Measurements from ENCODE around the gene NR1H2.

Gene NR1H2

DNA sequence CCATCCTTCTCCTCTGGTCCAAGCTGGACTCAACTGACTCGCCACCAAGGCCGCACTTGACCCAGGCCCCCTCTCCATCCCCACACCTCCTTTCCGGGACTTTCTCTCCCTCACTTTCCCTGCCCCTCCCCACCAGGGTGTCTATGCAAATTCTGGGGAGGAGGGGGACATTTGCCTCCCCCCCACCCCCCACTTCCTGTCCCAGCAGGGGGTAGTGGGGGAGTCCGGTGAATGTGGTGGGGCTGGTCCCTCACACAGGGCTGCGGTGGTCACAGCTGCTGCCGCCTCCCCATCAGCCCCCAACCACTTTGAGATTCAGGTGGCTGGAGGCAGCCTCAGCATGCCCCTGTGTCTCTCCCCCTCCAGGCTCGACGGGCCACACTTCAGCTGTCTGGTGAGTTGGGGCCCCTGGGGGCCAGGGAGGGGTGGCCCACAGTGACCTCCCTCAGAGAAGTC is 43.4 kb downstream of the NR1H2 start:
- Histone ChIP-seq H3K4me1 (ENCODE audit: low read length) (peaks cover 73% of the 10 kb centered on the region), H4K20me1 (ENCODE audit: insufficient read depth, low read length) (peaks cover 39% of the 10 kb centered on the region), H3K4me3 (ENCODE audit: low read length) (peak overlapping the region; percentile 91), H3K4me2 (ENCODE audit: low read length) (peak overlapping the region; percentile 94), H3K9ac (ENCODE audit: low read length) (peak overlapping the region; percentile 98), H3K9me3 (ENCODE audit: insufficient read depth, low read length) (0 out of 2 replicates have a peak, but pooled peaks cover 3% of the 10 kb centered on the region), H3K36me3 (replicated peaks; ENCODE audit: low read depth, low read length) (peaks cover 50% of the 10 kb centered on the region), H3K79me2 (ENCODE audit: low read length) (peaks cover 49% of the 10 kb centered on the region), H3K27me3 (ENCODE audit: low read depth, low read length) (no peaks in the 10 kb centered on the region), H2AFZ (ENCODE audit: low read depth, low read length) (no peak overlapping the region), H3K27ac (ENCODE audit: low read length) (peak overlapping the region; percentile 91)
- TF ChIP-seq, protein P1, sequence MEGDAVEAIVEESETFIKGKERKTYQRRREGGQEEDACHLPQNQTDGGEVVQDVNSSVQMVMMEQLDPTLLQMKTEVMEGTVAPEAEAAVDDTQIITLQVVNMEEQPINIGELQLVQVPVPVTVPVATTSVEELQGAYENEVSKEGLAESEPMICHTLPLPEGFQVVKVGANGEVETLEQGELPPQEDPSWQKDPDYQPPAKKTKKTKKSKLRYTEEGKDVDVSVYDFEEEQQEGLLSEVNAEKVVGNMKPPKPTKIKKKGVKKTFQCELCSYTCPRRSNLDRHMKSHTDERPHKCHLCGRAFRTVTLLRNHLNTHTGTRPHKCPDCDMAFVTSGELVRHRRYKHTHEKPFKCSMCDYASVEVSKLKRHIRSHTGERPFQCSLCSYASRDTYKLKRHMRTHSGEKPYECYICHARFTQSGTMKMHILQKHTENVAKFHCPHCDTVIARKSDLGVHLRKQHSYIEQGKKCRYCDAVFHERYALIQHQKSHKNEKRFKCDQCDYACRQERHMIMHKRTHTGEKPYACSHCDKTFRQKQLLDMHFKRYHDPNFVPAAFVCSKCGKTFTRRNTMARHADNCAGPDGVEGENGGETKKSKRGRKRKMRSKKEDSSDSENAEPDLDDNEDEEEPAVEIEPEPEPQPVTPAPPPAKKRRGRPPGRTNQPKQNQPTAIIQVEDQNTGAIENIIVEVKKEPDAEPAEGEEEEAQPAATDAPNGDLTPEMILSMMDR (IDR thresholded peaks at IDR 0.05; ENCODE audit: low read depth, low read length) = no peak
- TF ChIP-seq EZH2phosphoT487 (IDR thresholded peaks at IDR 0.05; ENCODE audit: low read depth) = no peak

DNA sequence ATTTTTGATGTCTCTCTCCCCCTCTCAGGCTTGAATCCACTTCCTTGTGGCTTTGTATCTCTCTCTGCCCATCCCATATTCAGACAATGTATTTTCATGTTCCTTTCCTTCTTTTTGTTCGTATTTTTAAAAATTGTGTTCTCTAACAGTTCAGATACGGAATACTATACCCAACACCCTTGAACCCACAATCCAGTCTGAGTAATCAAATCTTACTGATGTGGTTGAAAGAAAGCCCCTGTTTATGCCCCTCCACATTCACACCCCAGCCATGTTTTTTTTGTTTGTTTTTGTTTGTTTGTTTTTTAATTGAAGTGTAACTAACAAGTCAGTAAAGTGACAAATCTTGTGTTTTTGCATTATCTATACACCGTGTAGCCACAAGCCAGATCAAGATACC is 43.9 kb downstream of the NR1H2 start:
- peaks cover 39% of the 10 kb centered on the region for H4K20me1 ChIP-seq (ENCODE audit: insufficient read depth, low read length)
- H3K9ac ChIP-seq (ENCODE audit: low read length) = peak overlapping the region; percentile 98
- H3K36me3 ChIP-seq (replicated peaks; ENCODE audit: low read depth, low read length) = peaks cover 52% of the 10 kb centered on the region
- H3K4me3 ChIP-seq (ENCODE audit: low read length) = peak overlapping the region; percentile 91
- peaks cover 68% of the 10 kb centered on the region for H3K4me1 ChIP-seq (ENCODE audit: low read length)
- H3K27ac ChIP-seq (ENCODE audit: low read length) = peak overlapping the region; percentile 91
- 0 out of 2 replicates have a peak, but pooled peaks cover 3% of the 10 kb centered on the region for H3K9me3 ChIP-seq (ENCODE audit: insufficient read depth, low read length)
- H3K79me2 ChIP-seq (ENCODE audit: low read length) = peaks cover 49% of the 10 kb centered on the region
- H3K27me3 ChIP-seq (ENCODE audit: low read depth, low read length) = no peaks in the 10 kb centered on the region
- peak overlapping the region; percentile 94 for H3K4me2 ChIP-seq (ENCODE audit: low read length)
- TF ChIP-seq, protein P1 (IDR thresholded peaks at IDR 0.05; ENCODE audit: low read depth, low read length) = no peak
- no peak for TF ChIP-seq EZH2phosphoT487 (IDR thresholded peaks at IDR 0.05; ENCODE audit: low read depth)
- H2AFZ ChIP-seq (ENCODE audit: low read depth, low read length) = no peak overlapping the region

DNA sequence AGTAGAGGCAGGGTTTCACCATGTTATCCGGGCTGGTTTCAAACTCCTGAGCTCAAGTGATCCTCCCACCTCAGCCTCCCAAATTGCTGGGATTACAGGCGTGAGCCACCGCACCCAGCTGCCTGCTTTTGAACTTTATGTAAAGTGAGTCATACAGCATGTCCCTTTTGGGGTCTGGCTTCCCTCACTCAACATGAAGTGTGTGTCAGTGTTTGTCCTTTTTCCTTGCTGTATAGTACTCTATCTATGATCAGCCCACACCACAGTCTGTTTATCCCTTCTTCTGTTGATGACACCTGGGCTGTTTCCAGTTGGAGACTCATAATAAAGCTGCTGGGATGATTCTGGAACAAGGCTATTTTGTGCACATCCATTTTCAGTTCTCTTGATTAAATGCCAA is 44.6 kb downstream of the NR1H2 start:
- Histone ChIP-seq H3K27ac (ENCODE audit: low read length) (peak overlapping the region; percentile 91), H3K27me3 (ENCODE audit: low read depth, low read length) (no peaks in the 10 kb centered on the region), H3K36me3 (replicated peaks; ENCODE audit: low read depth, low read length) (peaks cover 58% of the 10 kb centered on the region), H3K79me2 (ENCODE audit: low read length) (peaks cover 49% of the 10 kb centered on the region), H3K9me3 (ENCODE audit: insufficient read depth, low read length) (0 out of 2 replicates have a peak, but pooled peaks cover 3% of the 10 kb centered on the region), H3K4me2 (ENCODE audit: low read length) (peak overlapping the region; percentile 94), H3K9ac (ENCODE audit: low read length) (peak overlapping the region; percentile 98), H2AFZ (ENCODE audit: low read depth, low read length) (no peak overlapping the region), H3K4me1 (ENCODE audit: low read length) (peaks cover 64% of the 10 kb centered on the region), H3K4me3 (ENCODE audit: low read length) (peak overlapping the region; percentile 91), H4K20me1 (ENCODE audit: insufficient read depth, low read length) (peaks cover 42% of the 10 kb centered on the region)
- TF ChIP-seq EZH2phosphoT487 (IDR thresholded peaks at IDR 0.05; ENCODE audit: low read depth) = no peak
- TF ChIP-seq, protein P1 (IDR thresholded peaks at IDR 0.05; ENCODE audit: low read depth, low read length) = no peak

DNA sequence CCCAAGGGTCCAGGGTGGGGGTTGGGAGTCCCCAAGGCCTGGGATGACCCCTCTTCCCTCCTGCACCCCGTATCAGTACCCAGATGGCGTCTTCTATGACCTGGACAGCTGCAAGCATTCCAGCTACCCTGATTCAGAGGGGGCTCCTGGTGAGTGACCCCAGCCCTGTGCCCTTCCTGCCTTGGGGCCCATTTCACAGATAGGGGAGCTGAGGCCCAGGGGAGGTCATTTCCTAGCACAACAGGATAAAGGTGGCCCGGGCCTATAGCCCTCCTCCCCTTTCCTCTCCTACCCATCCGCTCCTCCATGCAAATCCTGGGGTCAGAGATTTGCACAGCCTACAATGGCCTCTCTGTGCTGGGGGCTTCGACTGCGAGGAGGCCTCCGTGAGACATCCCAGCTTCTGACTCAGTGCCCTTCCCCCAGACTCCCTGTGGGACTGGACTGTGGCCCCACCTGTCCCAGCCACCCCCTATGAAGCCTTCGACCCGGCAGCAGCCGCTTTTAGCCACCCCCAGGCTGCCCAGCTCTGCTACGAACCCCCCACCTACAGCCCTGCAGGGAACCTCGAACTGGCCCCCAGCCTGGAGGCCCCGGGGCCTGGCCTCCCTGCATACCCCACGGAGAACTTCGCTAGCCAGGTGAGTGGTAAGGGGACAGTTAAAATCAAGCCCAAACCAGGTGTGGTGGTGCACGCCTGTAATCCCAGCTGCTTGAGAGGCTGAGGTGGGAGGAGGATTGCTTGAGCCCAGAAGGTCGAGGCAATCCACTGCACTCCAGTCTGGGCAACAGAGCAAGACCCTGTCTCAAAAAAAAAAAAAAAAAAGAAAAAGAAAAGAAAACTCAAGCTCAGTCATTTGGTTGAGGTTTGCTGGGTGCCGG is 46.4 kb downstream of the NR1H2 start:
- no peak for TF ChIP-seq EZH2phosphoT487 (IDR thresholded peaks at IDR 0.05; ENCODE audit: low read depth)
- TF ChIP-seq, protein P1 (IDR thresholded peaks at IDR 0.05; ENCODE audit: low read depth, low read length) = no peak
- H3K9me3 ChIP-seq (ENCODE audit: insufficient read depth, low read length) = 0 out of 2 replicates have a peak, but pooled peaks cover 3% of the 10 kb centered on the region

More for the DNA sequence above, 46.4 kb downstream of the NR1H2 start:
- Histone ChIP-seq H3K4me2 (ENCODE audit: low read length) (peak overlapping the region; percentile 94), H3K4me3 (ENCODE audit: low read length) (peak overlapping the region; percentile 91), H3K27me3 (ENCODE audit: low read depth, low read length) (no peaks in the 10 kb centered on the region), H3K4me1 (ENCODE audit: low read length) (peaks cover 51% of the 10 kb centered on the region), H2AFZ (ENCODE audit: low read depth, low read length) (no peak overlapping the region), H3K27ac (ENCODE audit: low read length) (peak overlapping the region; percentile 91), H4K20me1 (ENCODE audit: insufficient read depth, low read length) (peaks cover 45% of the 10 kb centered on the region), H3K9ac (ENCODE audit: low read length) (peak overlapping the region; percentile 62), H3K79me2 (ENCODE audit: low read length) (peaks cover 49% of the 10 kb centered on the region), H3K36me3 (replicated peaks; ENCODE audit: low read depth, low read length) (peaks cover 66% of the 10 kb centered on the region)
